PFSK-1 (cell line): ENCODE results near the gene OR51V1.

Experiments used
- FOXP2 ChIP-seq: optimal IDR thresholded peaks from 2 replicates; pipeline ENCODE3; 2011; ENCODE audit warnings: borderline replicate concordance, control low read depth, inconsistent platforms; ENCODE audit not compliant: insufficient read depth; ENCODE audit errors: extremely low read length, extremely low read depth
- POLR2AphosphoS5 ChIP-seq: IDR thresholded peaks from 2 replicates; pipeline ENCODE4 v1.6.1; 2012; ENCODE audit warnings: low read depth, mild to moderate bottlenecking, control low read depth, low read length, moderate library complexity
- REST ChIP-seq, 2 experiments: IDR thresholded peaks; 2 replicates each; pipeline versions ENCODE4 v1.6.1 to v1.8.0; 2011 to 2012; ENCODE audit warnings: low read depth in 2 of 2, low read length in 2 of 2, control low read depth in 1 of 2, inconsistent platforms in 1 of 2, mild to moderate bottlenecking in 1 of 2, moderate library complexity in 1 of 2; ENCODE audit not compliant: insufficient read depth in 1 of 2
- SIN3A ChIP-seq: IDR thresholded peaks from 2 replicates; pipeline ENCODE4 v1.6.1; 2012; ENCODE audit warnings: mild to moderate bottlenecking, low read length, moderate library complexity, borderline replicate concordance; ENCODE audit not compliant: insufficient read depth
- TAF1 ChIP-seq: IDR thresholded peaks from 2 replicates; pipeline ENCODE4 v1.6.1; 2012; ENCODE audit warnings: low read length, control low read depth, borderline replicate concordance; ENCODE audit not compliant: insufficient read depth

Gene OR51V1

GRCh38 chr11:5224538-5225479 is 24.3 kb upstream of the OR51V1 start:
- TF ChIP-seq TAF1 = no peak
- no peak for TF ChIP-seq SIN3A
- no peak for TF ChIP-seq REST (IDR thresholded peaks at IDR 0.05; ENCODE audit: insufficient read depth in 1 of 2, low read depth in 2 of 2, low read length in 2 of 2)

DNA sequence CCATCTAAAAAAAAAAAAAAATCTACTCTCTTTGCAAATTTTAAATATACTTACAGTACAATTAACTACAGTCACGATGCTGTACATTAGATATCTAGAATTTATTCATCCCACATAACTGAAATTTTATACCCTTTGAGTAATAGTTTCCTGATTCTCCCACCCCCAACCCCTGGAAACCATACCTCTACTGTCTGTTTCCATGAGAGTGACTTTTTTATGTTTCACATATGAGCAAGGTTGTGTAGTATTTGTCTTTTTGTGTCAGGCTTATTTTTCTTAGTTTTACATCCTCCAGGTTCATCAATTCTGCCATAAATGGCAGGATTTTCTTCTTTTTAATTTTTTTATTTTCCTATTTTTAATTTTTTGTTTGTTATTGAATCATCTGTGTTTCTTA is 23.2 kb upstream of the OR51V1 start:
- no peak for TF ChIP-seq SIN3A
- no peak for TF ChIP-seq REST (IDR thresholded peaks at IDR 0.05; ENCODE audit: insufficient read depth in 1 of 2, low read depth in 2 of 2, low read length in 2 of 2)
- TF ChIP-seq TAF1 = no peak
- no peak for TF ChIP-seq FOXP2
- TF ChIP-seq POLR2AphosphoS5 = no peak

DNA sequence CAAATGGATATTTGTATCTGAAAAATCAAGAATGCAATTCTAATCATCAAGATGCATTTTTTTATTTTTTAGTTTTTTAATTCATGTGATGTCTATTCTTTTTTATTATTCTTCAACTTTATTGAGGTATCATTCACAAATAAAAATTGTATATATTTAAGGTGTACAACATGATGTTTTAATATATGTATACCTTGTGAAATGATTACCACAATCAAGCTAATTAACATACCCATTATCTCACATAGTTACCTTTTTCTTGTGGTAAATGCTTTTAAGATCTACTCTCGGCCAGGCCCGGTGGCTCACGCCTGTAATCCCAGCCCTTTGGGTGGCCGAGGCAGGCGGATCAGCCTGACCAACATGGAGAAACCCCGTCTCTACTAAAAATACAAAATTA is 22.7 kb upstream of the OR51V1 start:
- no peak for TF ChIP-seq TAF1
- TF ChIP-seq REST (IDR thresholded peaks at IDR 0.05; ENCODE audit: insufficient read depth in 1 of 2, low read depth in 2 of 2, low read length in 2 of 2) = no peak
- TF ChIP-seq FOXP2 = no peak

DNA sequence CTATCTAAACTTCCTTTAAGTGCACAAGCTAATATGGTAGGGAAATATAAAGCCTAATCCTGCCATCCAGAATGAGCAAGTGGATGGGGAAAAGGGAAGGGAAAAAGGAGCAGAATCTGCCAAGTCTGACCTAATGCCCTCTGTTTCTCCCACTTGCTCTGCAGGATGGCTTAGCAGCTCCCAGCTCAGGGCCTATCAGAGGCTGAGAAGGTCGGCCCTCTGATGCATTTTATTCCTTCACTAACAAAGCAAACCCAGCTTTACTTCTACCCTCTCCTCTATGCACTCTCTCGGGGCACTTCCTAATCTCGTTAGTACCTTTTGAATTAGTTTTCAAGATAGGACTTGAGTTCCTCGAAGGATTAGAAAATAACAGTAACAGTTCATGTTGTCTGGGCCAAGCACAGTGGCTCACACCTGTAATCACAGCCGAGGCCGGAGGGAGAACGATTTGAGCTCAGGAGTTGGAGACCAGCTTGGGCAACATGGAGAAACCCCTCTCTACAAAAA is 9.9 kb upstream of the OR51V1 start:
- TF ChIP-seq SIN3A (no peak), POLR2AphosphoS5 (no peak), TAF1 (no peak), FOXP2 (no peak), REST (IDR thresholded peaks at IDR 0.05; ENCODE audit: insufficient read depth in 1 of 2, low read depth in 2 of 2, low read length in 2 of 2) (no peak)
